ENCODE measurements around the gene ZBTB16.

DNA sequence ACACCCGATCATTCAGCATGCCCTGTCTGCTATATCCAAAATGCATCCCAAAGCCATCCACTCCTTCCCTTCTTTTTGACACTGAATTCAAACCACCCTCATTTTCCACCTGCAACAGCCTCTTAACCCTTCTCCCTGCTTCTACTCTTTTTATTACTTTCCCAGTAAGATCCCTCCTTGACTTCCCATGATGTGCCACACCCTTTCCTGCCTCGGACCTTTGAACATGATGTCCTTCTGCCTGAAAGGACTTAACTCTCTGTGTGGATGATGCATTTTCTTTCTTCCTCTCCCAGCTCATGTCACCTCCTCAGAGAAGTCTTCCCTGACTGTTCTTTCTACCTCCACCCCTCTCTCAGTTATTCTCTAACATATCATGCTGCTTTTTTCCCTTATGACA, 48.1 kb upstream of the ZBTB16 start:
- TF ChIP-seq, protein P1, sequence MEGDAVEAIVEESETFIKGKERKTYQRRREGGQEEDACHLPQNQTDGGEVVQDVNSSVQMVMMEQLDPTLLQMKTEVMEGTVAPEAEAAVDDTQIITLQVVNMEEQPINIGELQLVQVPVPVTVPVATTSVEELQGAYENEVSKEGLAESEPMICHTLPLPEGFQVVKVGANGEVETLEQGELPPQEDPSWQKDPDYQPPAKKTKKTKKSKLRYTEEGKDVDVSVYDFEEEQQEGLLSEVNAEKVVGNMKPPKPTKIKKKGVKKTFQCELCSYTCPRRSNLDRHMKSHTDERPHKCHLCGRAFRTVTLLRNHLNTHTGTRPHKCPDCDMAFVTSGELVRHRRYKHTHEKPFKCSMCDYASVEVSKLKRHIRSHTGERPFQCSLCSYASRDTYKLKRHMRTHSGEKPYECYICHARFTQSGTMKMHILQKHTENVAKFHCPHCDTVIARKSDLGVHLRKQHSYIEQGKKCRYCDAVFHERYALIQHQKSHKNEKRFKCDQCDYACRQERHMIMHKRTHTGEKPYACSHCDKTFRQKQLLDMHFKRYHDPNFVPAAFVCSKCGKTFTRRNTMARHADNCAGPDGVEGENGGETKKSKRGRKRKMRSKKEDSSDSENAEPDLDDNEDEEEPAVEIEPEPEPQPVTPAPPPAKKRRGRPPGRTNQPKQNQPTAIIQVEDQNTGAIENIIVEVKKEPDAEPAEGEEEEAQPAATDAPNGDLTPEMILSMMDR (IDR thresholded peaks at IDR 0.05; ENCODE audit: insufficient read depth, low read length) = no peak
- TF ChIP-seq, protein P2, sequence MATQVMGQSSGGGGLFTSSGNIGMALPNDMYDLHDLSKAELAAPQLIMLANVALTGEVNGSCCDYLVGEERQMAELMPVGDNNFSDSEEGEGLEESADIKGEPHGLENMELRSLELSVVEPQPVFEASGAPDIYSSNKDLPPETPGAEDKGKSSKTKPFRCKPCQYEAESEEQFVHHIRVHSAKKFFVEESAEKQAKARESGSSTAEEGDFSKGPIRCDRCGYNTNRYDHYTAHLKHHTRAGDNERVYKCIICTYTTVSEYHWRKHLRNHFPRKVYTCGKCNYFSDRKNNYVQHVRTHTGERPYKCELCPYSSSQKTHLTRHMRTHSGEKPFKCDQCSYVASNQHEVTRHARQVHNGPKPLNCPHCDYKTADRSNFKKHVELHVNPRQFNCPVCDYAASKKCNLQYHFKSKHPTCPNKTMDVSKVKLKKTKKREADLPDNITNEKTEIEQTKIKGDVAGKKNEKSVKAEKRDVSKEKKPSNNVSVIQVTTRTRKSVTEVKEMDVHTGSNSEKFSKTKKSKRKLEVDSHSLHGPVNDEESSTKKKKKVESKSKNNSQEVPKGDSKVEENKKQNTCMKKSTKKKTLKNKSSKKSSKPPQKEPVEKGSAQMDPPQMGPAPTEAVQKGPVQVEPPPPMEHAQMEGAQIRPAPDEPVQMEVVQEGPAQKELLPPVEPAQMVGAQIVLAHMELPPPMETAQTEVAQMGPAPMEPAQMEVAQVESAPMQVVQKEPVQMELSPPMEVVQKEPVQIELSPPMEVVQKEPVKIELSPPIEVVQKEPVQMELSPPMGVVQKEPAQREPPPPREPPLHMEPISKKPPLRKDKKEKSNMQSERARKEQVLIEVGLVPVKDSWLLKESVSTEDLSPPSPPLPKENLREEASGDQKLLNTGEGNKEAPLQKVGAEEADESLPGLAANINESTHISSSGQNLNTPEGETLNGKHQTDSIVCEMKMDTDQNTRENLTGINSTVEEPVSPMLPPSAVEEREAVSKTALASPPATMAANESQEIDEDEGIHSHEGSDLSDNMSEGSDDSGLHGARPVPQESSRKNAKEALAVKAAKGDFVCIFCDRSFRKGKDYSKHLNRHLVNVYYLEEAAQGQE (IDR thresholded peaks at IDR 0.05; ENCODE audit: insufficient replicate concordance, low read depth) = no peak

Data from HL-60 (cell line).